Natural killer cell (primary cell): ENCODE data around the gene PDLIM1. TPM values are rescaled to one million over a fixed set of nuclear protein-coding genes. Genes with fewer than 3 reads are reported as not detected.

Experiments
- ATAC-seq, 3 donors: fragments of 150-1000 bp in 2 of 3; fragments of 200-7000 bp in 1 of 3; cut with Tn5 transposase; 1 replicate in 1 of 3; 2 replicates in 2 of 3; pipeline ENCODE4 v1.10.0; 2021; ENCODE audit warnings: mild to moderate bottlenecking in 2 of 3, moderate library complexity in 2 of 3
- DNase-seq, 2 donors: peaks; one replicate each; pipeline versions ENCODE4 v3.0.0 to v3.0.0-alpha.2; 2013 to 2021; ENCODE audit warnings: mixed read lengths in 1 of 2
- H3K27ac ChIP-seq: one replicate; pipeline ENCODE4 v1.5.1; 2013; ENCODE audit warnings: mild to moderate bottlenecking, low read length
- H3K27me3 ChIP-seq: one replicate; pipeline ENCODE4 v1.6.1; 2013; ENCODE audit warnings: low read length; ENCODE audit not compliant: control insufficient read depth, insufficient read depth
- H3K36me3 ChIP-seq: one replicate; pipeline ENCODE4 v1.6.1; 2013; ENCODE audit warnings: low read length; ENCODE audit not compliant: control insufficient read depth, insufficient read depth
- H3K4me1 ChIP-seq: one replicate; pipeline ENCODE4 v1.6.1; 2013; ENCODE audit warnings: low read length; ENCODE audit not compliant: control insufficient read depth, insufficient read depth
- H3K4me3 ChIP-seq: one replicate; pipeline ENCODE4 v1.5.1; 2013; ENCODE audit warnings: low read length
- H3K9me3 ChIP-seq: one replicate; pipeline ENCODE4 v1.6.1; 2013; ENCODE audit warnings: low read length; ENCODE audit not compliant: control insufficient read depth, insufficient read depth
- H3K27ac Mint-ChIP-seq, 2 donors: one replicate each; pipeline ENCODE4 v1.8.0; 2022; ENCODE audit warnings: mild to moderate bottlenecking in 2 of 2, mixed read lengths in 2 of 2, moderate library complexity in 1 of 2
- H3K27me3 Mint-ChIP-seq, 2 donors: one replicate each; pipeline ENCODE4 v1.8.0; 2022; ENCODE audit warnings: low read depth in 2 of 2, mixed read lengths in 2 of 2
- H3K36me3 Mint-ChIP-seq: one replicate; pipeline ENCODE4 v1.8.0; 2022; ENCODE audit warnings: mixed read lengths
- H3K4me1 Mint-ChIP-seq, 2 donors: one replicate each; pipeline ENCODE4 v1.8.0; 2022; ENCODE audit warnings: mixed read lengths in 2 of 2
- H3K4me3 Mint-ChIP-seq: one replicate; pipeline ENCODE4 v1.8.0; 2022; ENCODE audit warnings: mild to moderate bottlenecking, moderate library complexity, mixed read lengths
- H3K9me3 Mint-ChIP-seq, 2 donors: one replicate each; pipeline ENCODE4 v1.8.0; 2022; ENCODE audit warnings: mixed read lengths in 2 of 2
- CTCF ChIP-seq: fragments of 200-600 bp; IDR thresholded peaks from one replicate; pipeline ENCODE4 v1.8.0; 2022; ENCODE audit warnings: antibody characterized with exemption
- WGBS: methylation state at CpG from one replicate; pipeline ENCODE4 v1.1.7; 2013; ENCODE audit warnings: missing lambda C conversion rate; ENCODE audit not compliant: insufficient coverage; 5-methylcytosine and 5-hydroxymethylcytosine counted together
- intact Hi-C: fragments of 100-400 bp; cut with micrococcal nuclease; formaldehyde crosslinking; loops from one replicate; pipeline ENCODE4 v1.14.2; 2022
- total RNA-seq, 4 donors: library from RNA; stranded (reverse); fragments of 120-200 nt in 1 of 4; gene quantifications; one replicate each; pipeline versions ENCODE4 v1.2.3 to v1.2.4, GENCODE V29; 2013 to 2022

The PDLIM1 gene
- total RNA-seq, 3 donors from 2014 or later (not counting 1 experiment from before 2014, with no cell fraction given), result 7.1 to 25.2 (median 24.5) TPM

- no peaks in the 10 kb centered on the region for H3K9me3 ChIP-seq
- no peaks in the 10 kb centered on the region for H3K27me3 Mint-ChIP-seq
- TF ChIP-seq CTCF, result no peak
- H3K27ac Mint-ChIP-seq, result peak overlapping the region in 1 of 2 donors; percentile 43
- intact Hi-C loops, result no loop called here
- DNase-seq, result peak in 1 of 2 donors; percentile 30
- H3K4me3 Mint-ChIP-seq, result no peak overlapping the region
- peaks cover 7% of the 10 kb centered on the region for H3K36me3 ChIP-seq
- no peaks in the 10 kb centered on the region for H3K27me3 ChIP-seq
- H3K27ac ChIP-seq, result peak overlapping the region; percentile 44
- no peaks in the 10 kb centered on the region for H3K9me3 Mint-ChIP-seq
- no peak overlapping the region for H3K4me3 ChIP-seq
- WGBS, result 80% methylated on average over 1 of the region's 1 CpG
- H3K4me1 Mint-ChIP-seq, result peaks cover 4 to 5% of the 10 kb centered on the region in 2 donors
- H3K36me3 Mint-ChIP-seq, result peaks cover 6% of the 10 kb centered on the region
- no peaks in the 10 kb centered on the region for H3K4me1 ChIP-seq
- ATAC-seq, result peak; percentile 40 to 56 (median 52)
Observed at GRCh38 chr10:95266674-95267095, 24.1 kb downstream of the PDLIM1 start.

- no peaks in the 10 kb centered on the region for H3K4me1 ChIP-seq
- WGBS, result 89% methylated on average over 8 of the region's 8 CpGs
- Mint-ChIP-seq H3K27ac (no peak overlapping the region), H3K27me3 (no peaks in the 10 kb centered on the region), H3K36me3 (peaks cover 6% of the 10 kb centered on the region), H3K4me1 (peaks cover 4 to 5% of the 10 kb centered on the region in 2 donors), H3K9me3 (no peaks in the 10 kb centered on the region), H3K4me3 (no peak overlapping the region)
- no peaks in the 10 kb centered on the region for H3K9me3 ChIP-seq
- no peak overlapping the region for H3K4me3 ChIP-seq
- H3K27me3 ChIP-seq, result no peaks in the 10 kb centered on the region
- H3K36me3 ChIP-seq, result peaks cover 7% of the 10 kb centered on the region
- no peak for TF ChIP-seq CTCF
- no peak overlapping the region for H3K27ac ChIP-seq
- ATAC-seq (no peak), DNase-seq (no peak)
- intact Hi-C loops, result no loop called here
Observed at GRCh38 chr10:95265572-95265971, 25.2 kb downstream of the PDLIM1 start.

DNA sequence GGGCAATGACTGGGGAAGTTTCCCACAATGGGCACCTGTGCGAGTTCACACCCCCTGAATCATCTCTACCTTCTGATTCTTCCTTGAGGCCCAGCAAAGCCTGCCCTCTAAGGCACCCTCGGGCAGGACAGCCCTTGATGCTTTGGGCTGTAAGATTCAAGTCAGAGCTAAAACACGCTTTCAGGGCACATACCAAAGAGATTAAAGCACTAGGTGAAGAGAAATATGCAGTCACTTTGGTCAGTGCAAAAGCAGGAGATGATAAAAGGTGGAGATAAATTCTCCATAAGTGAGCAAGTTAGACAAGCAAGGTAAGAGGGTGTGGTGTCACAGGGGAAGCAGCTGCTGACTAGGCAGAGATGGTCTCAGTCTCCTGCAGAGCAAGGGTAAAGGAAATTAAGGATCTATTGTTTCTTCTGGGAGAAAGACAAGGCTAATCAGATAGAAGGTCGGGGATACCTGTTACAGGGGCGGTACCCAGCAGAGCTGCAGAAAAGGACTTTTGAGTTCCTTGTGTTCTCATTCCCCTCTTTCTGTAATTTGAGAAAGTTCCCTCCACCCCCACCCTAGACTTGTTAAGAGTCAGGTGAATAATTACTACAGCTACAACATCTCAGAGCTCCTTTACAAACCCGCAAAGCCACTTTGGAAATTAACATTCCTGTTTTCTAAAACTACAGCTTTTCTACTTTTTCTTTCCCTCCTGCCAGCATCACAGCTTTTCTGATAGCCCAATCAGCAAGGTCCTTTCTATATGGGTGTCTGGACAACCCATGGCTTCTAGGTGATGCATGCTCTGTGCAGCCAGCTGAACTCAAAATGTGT is 26.4 kb downstream of the PDLIM1 start:
- H3K27ac Mint-ChIP-seq, result no peak overlapping the region
- no peaks in the 10 kb centered on the region for H3K4me1 ChIP-seq
- H3K27me3 ChIP-seq, result no peaks in the 10 kb centered on the region
- H3K9me3 Mint-ChIP-seq, result no peaks in the 10 kb centered on the region
- intact Hi-C loops, result no loop called here
- no peak overlapping the region for H3K4me3 Mint-ChIP-seq
- H3K36me3 ChIP-seq, result peaks cover 11% of the 10 kb centered on the region
- peaks cover 6% of the 10 kb centered on the region for H3K36me3 Mint-ChIP-seq
- no peaks in the 10 kb centered on the region for H3K27me3 Mint-ChIP-seq
- ATAC-seq (no peak), DNase-seq (no peak)
- 77% methylated on average over 6 of the region's 6 CpGs for WGBS
- no peaks in the 10 kb centered on the region for H3K9me3 ChIP-seq
- no peak overlapping the region for H3K4me3 ChIP-seq
- TF ChIP-seq CTCF, result no peak
- no peak overlapping the region for H3K27ac ChIP-seq
- peaks cover 4 to 5% of the 10 kb centered on the region in 2 donors for H3K4me1 Mint-ChIP-seq

DNA sequence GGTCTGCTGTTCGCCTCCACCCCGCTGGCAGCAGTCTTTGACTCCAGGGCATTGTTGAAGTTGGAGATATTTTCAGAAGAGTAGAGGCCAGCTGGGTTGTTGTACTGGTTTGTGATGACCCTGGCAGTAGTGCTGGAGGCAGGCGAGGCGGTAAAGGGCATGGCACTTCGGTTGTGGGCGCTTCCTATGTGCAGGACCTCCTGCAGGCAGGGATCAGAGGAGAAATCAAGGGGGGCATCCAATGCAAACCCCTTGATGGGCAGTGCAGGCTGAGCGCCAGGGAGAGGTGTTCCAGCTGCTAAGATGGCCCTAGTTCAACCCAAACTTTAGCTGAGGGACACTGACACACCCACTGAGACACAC is 27.0 kb downstream of the PDLIM1 start:
- Mint-ChIP-seq H3K9me3 (no peaks in the 10 kb centered on the region), H3K27me3 (no peaks in the 10 kb centered on the region), H3K4me1 (peaks cover 4 to 5% of the 10 kb centered on the region in 2 donors), H3K27ac (no peak overlapping the region), H3K36me3 (peaks cover 6% of the 10 kb centered on the region), H3K4me3 (no peak overlapping the region)
- 82% methylated on average over 7 of the region's 7 CpGs for WGBS
- peaks cover 11% of the 10 kb centered on the region for H3K36me3 ChIP-seq
- TF ChIP-seq CTCF, result no peak
- no peaks in the 10 kb centered on the region for H3K9me3 ChIP-seq
- intact Hi-C loops, result no loop called here
- H3K27ac ChIP-seq, result no peak overlapping the region
- ATAC-seq (no peak), DNase-seq (no peak)
- no peaks in the 10 kb centered on the region for H3K27me3 ChIP-seq
- H3K4me3 ChIP-seq, result no peak overlapping the region
- H3K4me1 ChIP-seq, result no peaks in the 10 kb centered on the region
